ENCODE data around the gene RPL36. TPM values are rescaled to one million over a fixed set of nuclear protein-coding genes. Genes with fewer than 3 reads are reported as not detected.
A peak's percentile ranks its signal among the peaks of the same experiment; 100 is the strongest.

Gene RPL36
- total and polyA plus RNA-seq, 2 donors (not counting 3 experiments of a cell fraction or from before 2014, with no cell fraction given) = 1,033 to 1,084 TPM

DNA sequence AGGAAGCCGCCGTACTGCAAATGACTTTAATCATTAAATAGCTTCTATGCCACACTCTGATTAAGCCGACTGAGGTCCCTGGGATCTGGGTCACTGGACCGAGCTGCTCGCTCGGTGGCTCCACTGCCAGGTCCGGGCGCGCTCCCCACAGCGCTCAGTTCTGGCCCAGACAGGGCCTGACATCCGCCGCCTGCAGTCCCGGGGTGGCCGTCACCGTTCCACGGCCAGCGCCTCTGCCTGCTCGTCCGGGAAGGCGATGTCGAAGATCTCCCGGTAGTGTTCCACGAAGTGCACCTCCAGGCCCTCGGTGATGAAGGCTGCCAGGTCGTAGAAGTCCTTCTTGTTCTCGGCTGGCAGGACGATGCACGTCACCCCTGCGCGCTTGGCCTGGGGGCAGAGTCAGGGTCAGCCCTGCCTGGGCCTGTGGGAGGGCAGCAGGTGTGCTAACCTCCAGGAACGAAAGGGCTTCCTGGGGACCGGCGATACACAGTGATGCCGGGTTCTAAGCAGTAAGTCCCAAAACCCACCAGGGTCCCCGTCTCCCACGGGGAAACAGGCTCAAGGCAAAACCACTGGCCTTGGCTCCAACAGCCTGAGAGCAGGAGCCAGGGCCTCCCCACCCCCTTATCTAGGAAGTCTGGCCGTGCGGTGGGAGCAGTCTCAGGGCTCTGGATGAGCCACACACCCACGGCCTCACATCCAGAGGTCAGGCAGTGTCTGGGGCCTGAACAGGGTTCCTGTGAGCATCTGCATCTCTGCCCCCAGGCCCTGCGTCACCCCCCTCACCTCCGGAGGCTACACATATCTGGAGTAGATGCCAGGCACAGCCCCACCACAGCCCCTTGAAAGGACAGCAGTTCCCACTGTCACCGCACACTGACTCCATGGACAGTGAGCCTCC lies 2.0 kb downstream of the RPL36 start:
- H3K9me1 ChIP-seq (replicated peaks; ENCODE audit: control insufficient read depth, extremely low read depth, insufficient read depth, low read length) = no peaks in the 10 kb centered on the region
- H3K4me1 ChIP-seq (ENCODE audit: control insufficient read depth, extremely low read depth, insufficient read depth, low read length) = peaks cover 8% of the 10 kb centered on the region
- dilution Hi-C loops (cut with MboI; ENCODE audit: extremely low pct_ligation_motif_present, low sequenced_read_pairs) = no loop called here
- H3K36me3 ChIP-seq (ENCODE audit: control insufficient read depth in 2 of 2, extremely low read depth in 1 of 2, insufficient read depth in 2 of 2, low read length in 2 of 2) = peaks cover 8 to 45% of the 10 kb centered on the region in 2 experiments
- no peaks in the 10 kb centered on the region for H3K9me3 ChIP-seq (replicated peaks; ENCODE audit: control insufficient read depth, insufficient read depth, low read length)
- intact Hi-C loops (cut with micrococcal nuclease) = no loop called here
- H3K4me3 ChIP-seq (replicated peaks in 1 of 3; ENCODE audit: insufficient read depth in 1 of 3, low read depth in 1 of 3, low read length in 3 of 3) = peak overlapping the region in 2 of 3 experiments; percentile 31 to 78
- no peaks in the 10 kb centered on the region for H3K27me3 ChIP-seq (ENCODE audit: control insufficient read depth in 2 of 2, insufficient read depth in 2 of 2, low read length in 2 of 2)
- DNase-seq (ENCODE audit: low read depth, low spot score) (no peak), FAIRE-seq (no peak)
- no peak overlapping the region for H3K27ac ChIP-seq (ENCODE audit: insufficient read depth, low read depth, low read length)
- H3K4me2 ChIP-seq (ENCODE audit: insufficient read depth, low read length) = peak overlapping the region; percentile 29
- no peaks in the 10 kb centered on the region for H4K20me1 ChIP-seq (replicated peaks; ENCODE audit: control insufficient read depth, extremely low read depth, insufficient read depth, low read length)
- ChIA-PET CTCF (interaction anchor here (1.0 to 1.4 kb wide), 4 partner anchors 17 to 28 kb away, joined by 3 to 9 read pairs (median 4); partner anchors contain the start of genes CATSPERD and LONP1), POLR2A (interaction anchor here (1.6 kb wide), 1 partner anchor 16 kb away, joined by 6 read pairs; no protein-coding TSS in a partner anchor)
- peak overlapping the region; percentile 8 for H3K9ac ChIP-seq (replicated peaks; ENCODE audit: extremely low read depth, insufficient read depth, low read length)
- peaks cover 52% of the 10 kb centered on the region for H3K79me2 ChIP-seq (ENCODE audit: control insufficient read depth, insufficient read depth, low read length)
- TF ChIP-seq POLR2AphosphoS5 (IDR thresholded peaks at IDR 0.05; ENCODE audit: insufficient read depth, low read depth, low read length) = no peak
- no peak for TF ChIP-seq GATA2 (IDR thresholded peaks at IDR 0.05; ENCODE audit: insufficient read depth, insufficient read length, low read depth, low read length)
- peak; percentile 4 for TF ChIP-seq POLR2A (IDR thresholded peaks at IDR 0.05; ENCODE audit: low read depth, low read length)
- TF ChIP-seq JUN (IDR thresholded peaks at IDR 0.05; ENCODE audit: borderline replicate concordance, insufficient read depth, insufficient read length, low read depth) = no peak
- H2AFZ ChIP-seq (ENCODE audit: low read depth, low read length) = no peak overlapping the region
- BruUV-seq (replicated peaks) = no TSS peak

DNA sequence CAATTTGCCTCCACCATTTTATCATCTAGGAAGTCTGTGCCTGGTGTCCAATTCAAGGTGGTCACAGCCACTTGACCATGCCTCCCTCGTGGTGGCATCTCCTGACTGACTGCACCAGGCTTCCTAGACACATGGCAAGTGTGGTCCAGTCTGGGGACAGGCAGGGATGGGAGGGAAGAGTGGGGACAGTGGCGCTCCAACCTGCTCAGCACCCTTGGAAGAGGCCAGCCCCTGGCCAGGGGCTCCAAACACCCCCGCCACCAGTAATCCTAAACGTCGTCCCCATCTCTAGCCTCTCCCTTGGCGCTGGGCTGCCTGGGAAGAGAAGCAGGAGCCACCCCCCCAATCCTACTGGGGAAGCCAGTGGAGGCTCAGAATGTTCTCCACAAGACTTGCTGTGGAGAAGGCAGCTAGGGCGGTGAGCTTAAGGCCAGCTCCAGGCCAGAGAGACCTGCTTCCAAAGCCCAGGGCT lies 2.7 kb downstream of the RPL36 start:
- Histone ChIP-seq H3K27ac (ENCODE audit: insufficient read depth, low read depth, low read length) (no peak overlapping the region), H3K4me2 (ENCODE audit: insufficient read depth, low read length) (no peak overlapping the region), H3K9me3 (replicated peaks; ENCODE audit: control insufficient read depth, insufficient read depth, low read length) (no peaks in the 10 kb centered on the region), H3K9me1 (replicated peaks; ENCODE audit: control insufficient read depth, extremely low read depth, insufficient read depth, low read length) (no peaks in the 10 kb centered on the region), H3K36me3 (ENCODE audit: control insufficient read depth in 2 of 2, extremely low read depth in 1 of 2, insufficient read depth in 2 of 2, low read length in 2 of 2) (peaks cover 8 to 45% of the 10 kb centered on the region in 2 experiments), H4K20me1 (replicated peaks; ENCODE audit: control insufficient read depth, extremely low read depth, insufficient read depth, low read length) (no peaks in the 10 kb centered on the region), H3K4me3 (replicated peaks in 1 of 3; ENCODE audit: insufficient read depth in 1 of 3, low read depth in 1 of 3, low read length in 3 of 3) (no peak overlapping the region), H3K79me2 (ENCODE audit: control insufficient read depth, insufficient read depth, low read length) (peaks cover 52% of the 10 kb centered on the region), H3K9ac (replicated peaks; ENCODE audit: extremely low read depth, insufficient read depth, low read length) (no peak overlapping the region), H3K27me3 (ENCODE audit: control insufficient read depth in 2 of 2, insufficient read depth in 2 of 2, low read length in 2 of 2) (no peaks in the 10 kb centered on the region), H2AFZ (ENCODE audit: low read depth, low read length) (no peak overlapping the region), H3K4me1 (ENCODE audit: control insufficient read depth, extremely low read depth, insufficient read depth, low read length) (peaks cover 8% of the 10 kb centered on the region)
- dilution Hi-C loops (cut with MboI; ENCODE audit: extremely low pct_ligation_motif_present, low sequenced_read_pairs) = no loop called here
- ChIA-PET POLR2A (no interaction called here), CTCF (no interaction called here)
- no TSS peak for BruUV-seq (replicated peaks)
- FAIRE-seq (no peak), DNase-seq (ENCODE audit: low read depth, low spot score) (no peak)
- TF ChIP-seq CTCF (IDR thresholded peaks at IDR 0.05; ENCODE audit: extremely low read depth in 1 of 2, insufficient read depth in 1 of 2, low read depth in 1 of 2, low read length in 2 of 2) (no peak), POLR2AphosphoS5 (IDR thresholded peaks at IDR 0.05; ENCODE audit: insufficient read depth, low read depth, low read length) (peak; percentile 65)
- intact Hi-C loops (cut with micrococcal nuclease) = no loop called here
